GM19463 (cell line): Measurements from ENCODE around the gene RPL28.

Experiments used
- ATAC-seq: cut with Tn5 transposase; IDR thresholded peaks from one replicate; pipeline ENCODE4 v1.9.1; 2021; ENCODE audit warnings: mild to moderate bottlenecking, moderate library complexity; ENCODE audit not compliant: unreplicated experiment

Gene RPL28

DNA sequence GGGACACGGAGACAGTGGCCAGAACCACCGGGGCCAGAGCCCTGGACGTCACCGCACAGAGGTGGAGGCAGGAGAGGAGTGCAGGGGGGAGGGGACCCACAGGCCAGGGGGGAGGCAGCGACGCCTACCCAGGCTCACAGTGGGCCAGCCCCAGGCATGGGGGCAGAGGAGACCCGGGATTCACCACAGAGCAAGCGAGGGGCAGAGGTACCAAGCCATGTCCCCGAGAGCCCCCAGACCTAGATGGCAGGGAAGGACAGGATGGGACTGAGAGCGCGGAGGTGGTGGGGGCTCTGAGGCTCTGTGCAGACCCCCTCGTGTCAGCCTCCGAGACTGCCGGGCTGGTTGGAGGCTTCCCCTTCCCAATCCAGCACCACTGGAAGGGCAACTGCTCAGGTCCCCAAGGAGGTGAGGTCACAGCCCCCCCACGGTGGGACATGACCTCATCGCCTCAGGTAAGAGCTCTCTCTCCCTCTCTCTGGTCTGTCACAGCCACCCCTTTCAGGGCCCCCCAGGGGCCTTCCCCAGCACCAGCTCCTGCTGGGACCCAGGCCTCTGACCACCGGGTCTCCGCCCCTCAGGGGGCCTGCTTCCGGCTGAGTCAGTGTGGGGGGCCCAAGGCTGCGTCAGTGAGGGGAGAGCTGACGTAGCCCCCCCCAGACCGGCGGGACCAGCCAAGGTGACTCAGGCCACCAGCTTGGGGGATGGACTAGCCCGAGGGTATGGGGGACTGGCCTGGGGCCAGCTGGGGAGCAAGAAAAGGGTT lies 13.2 kb upstream of the RPL28 start:
- no peak for ATAC-seq

DNA sequence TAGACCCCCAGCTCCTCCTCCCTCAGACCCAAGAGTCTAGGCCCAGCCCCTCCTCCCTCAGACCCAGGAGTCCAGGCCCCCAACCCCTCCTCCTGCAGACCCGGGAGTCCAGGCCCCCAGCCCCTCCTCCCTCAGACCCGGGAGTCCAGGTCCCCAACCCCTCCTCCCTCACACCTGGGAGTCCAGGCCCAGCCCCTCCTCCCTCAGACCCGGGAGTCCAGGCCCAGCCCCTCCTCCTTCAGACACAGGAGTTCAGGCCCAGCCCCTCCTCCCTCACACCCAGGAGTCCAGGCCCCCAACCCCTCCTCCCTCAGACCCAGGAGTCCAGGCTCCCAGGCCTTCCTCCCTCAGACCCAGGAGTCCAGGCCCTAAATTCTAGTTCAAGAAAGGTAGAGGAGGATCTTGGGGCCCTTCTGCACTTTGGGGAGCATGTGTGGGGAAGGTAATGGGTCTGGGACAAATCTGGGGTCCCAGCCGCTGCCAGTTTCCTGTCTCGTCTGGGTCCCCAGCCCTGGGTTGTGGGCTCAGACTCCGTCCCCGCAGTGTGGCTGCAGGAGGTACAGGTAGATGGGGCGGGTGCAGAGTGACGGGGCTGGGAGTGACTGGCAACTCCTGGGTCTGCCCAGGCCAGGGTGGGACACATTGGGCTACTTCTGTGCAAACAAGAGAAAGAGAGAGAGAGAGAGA lies 12.3 kb upstream of the RPL28 start:
- ATAC-seq, result no peak

DNA sequence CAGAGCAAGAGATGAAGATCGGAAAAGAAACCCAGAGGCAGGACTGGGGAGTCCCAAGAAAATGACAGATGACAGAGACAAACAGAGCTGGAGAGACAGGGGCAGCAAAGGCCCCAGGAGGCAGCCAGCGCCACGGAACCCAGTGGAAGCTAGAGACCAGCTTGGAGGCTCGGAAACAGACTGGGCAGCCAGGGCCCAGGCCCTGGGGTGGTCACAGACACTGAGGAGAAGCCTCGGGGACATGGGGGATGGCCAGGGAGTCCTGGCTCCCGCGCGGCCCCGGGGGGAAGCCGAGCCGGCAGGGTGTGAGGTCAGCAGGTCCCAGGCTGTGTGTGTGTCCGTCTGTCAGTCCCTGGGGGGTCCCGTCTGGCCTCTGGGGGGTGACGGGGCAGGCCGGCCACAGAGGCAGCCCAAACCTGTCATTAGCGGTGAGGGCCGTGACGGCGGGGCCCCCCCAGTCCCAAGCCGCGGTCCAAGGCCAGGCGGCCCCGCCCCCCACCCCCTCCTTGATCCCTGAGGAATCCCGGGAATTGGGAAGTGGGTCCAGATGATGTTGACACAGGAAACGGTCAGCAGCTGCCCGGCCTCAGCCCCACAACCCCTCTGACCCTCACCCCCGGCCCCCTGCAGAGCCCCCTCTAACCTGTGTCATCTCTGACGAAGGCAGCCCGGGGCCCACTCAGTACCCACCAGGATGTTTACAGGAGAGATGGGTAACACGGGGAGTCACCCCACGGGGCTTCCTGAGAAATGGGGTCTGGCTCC lies 11.6 kb upstream of the RPL28 start:
- no peak for ATAC-seq

DNA sequence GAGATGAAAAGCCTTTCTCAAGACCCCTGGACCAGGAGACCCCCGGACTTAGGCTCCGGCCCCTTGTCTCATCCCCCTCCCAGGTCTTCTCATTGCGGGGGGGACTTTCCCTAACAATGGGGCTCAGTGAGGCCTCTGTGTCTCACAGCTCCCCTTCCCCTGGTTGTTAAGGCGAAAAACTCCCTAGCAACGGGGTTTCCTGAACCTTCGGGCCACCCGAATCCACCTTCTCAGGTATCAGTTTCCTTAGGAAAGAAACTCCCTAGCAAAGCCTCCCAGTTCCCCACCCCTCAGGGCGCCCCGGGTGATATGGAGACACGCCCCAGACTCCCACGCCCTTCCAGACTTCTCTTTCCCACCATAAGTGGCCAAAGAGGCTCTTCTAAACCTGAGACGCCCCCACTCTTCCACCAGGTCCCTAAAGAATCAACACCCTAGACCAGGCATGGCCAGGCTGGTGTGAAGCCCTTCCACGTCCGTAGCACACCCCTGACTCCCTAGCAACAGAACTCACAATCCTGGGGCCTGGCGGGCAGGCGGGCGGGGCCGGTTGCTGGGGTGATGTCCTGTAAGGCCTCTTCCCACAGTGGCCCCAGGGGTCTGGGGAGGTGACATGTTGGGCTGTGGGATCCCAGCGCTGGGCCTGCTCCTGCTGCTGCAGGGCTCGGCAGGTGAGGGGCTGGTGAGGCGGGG lies 9.3 kb upstream of the RPL28 start, which contains the start of gene TMEM190:
Gene TMEM190 (plus strand): TSS at position 586 of the 693 bp plus-strand sequence. CDS start 28 bp downstream, at position 614.
- ATAC-seq, result no peak

DNA sequence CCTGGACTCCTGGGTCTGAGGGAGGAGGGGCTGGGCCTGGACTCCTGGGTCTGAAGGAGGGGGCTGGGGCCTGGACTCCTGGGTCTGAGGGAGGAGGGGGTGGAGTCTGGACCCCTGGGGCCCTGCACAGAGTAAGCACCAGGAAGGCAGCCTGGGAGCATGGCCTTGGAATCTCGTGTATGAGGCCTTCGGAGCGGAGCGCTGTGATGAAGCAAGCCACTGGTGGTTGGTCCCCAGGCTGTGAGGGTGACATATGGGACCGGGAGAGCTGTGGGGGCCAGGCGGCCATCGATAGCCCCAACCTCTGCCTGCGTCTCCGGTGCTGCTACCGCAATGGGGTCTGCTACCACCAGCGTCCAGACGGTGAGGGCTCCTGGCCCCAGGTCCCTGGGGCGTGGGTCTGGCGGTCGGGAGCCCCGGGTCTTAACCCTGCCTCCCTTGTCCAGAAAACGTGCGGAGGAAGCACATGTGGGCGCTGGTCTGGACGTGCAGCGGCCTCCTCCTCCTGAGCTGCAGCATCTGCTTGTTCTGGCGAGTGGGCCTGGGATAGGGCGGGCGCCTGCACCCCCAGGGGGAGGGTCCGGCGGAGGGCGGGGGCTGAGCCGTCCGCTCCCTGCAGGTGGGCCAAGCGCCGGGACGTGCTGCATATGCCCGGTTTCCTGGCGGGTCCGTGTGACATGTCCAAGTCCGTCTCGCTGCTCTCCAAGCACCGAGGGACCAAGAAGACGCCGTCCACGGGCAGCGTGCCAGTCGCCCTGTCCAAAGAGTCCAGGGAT lies 8.2 kb upstream of the RPL28 start:
- ATAC-seq, result no peak

DNA sequence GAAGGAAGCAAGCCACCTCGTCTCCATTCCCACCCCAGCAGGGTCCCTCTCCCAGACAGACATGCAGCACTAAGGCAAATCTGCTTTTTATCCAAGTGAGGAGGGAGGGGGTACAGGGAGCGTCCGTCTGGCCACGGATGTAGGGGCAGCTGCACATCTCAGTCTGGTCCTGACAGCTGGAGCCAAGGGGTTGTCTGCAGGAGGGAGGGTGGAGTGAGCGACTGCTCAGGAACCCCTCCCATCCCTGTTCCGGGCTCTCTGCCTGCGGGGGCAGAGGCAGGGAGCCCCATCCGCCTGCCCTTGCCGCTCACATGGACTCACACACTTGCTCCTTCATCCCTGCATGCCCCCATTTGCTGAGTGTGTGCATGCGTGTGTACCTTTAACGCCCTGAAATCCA lies 6.6 kb upstream of the RPL28 start:
- ATAC-seq, result no peak

DNA sequence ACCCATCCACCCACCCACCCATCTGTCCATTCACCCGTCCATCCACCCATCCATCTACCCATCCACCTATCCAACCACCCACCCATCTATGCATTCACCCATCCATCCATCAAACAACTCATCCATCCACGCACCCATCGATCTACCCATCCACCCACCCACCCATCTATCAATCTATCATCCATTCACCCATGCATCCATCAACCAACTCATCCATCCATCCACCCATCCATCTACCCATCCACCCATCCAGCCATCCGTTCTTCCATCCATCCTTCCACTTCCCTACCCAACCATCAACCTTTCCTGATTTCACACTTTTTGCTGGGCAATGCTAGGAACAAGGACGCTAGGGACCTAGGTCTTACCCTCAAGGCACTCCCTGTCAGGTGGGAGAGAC lies 3.7 kb upstream of the RPL28 start:
- ATAC-seq, result no peak

DNA sequence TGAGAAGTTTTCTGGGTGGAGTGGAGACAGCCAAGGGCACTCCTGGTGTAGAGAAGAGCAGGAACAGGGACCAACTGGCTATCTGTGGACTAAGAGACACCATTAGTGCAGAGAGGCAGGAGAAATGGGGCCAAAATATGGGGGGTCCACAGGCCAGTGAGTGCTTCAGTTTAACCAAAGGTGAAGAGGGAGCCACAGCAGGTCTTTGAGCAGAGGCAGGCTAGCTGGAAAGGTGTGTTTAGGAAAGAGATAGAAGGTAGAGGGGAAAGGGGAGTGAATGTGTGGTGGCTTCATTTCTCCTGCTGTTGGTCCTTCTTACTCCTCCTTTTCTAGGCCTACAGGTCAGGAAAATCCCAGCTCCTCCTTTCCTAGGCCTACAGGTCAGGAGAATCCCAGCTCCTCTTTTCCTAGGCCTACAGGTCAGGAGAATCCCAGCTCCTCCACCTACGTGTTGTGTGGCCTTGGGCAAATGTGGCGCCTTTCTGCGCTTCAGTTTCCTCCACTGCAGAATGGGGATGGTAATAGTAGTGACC lies 3.1 kb upstream of the RPL28 start:
- ATAC-seq, result no peak

DNA sequence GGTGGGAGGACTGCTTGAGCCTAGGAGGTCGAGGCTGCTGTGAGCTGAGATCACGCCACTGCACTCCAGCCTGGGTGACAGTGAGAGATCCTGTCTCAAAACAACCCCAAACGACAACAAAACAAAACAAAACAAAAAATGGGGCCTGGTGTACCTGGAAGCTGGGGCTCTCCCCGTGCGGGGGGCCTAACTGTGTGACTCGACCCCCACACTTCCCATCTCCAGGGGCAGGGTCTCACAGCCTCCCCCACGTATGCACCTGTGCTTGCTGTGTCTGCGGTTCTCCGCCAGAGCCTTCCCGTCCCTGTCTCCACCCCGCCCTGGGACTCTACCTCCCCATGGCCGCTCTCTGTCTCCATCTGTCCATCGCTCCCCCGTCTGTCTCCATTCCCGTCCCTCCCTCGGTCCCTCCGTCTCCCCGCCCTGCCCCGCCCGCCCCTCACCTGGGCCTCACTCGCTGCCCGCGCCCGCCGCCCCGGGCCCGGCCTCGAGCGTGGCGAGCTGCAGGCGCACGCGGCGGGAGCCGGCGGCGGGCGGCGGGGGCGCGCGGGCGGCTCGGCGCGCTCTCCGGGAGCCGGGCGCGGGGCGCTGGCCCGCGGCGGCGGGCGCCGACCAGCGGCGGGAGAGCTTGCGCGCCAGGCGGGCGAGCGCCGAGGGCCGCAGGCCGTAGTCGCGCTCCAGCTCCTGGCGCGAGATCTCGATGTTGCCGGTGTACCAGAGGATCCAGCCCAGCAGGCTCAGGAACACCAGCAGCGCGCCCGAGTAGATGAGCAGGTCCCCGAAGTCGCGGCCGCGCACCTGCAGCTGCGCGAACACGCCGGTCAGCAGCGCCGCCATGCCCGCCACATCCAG lies 2.2 kb upstream of the RPL28 start:
- ATAC-seq, result no peak

DNA sequence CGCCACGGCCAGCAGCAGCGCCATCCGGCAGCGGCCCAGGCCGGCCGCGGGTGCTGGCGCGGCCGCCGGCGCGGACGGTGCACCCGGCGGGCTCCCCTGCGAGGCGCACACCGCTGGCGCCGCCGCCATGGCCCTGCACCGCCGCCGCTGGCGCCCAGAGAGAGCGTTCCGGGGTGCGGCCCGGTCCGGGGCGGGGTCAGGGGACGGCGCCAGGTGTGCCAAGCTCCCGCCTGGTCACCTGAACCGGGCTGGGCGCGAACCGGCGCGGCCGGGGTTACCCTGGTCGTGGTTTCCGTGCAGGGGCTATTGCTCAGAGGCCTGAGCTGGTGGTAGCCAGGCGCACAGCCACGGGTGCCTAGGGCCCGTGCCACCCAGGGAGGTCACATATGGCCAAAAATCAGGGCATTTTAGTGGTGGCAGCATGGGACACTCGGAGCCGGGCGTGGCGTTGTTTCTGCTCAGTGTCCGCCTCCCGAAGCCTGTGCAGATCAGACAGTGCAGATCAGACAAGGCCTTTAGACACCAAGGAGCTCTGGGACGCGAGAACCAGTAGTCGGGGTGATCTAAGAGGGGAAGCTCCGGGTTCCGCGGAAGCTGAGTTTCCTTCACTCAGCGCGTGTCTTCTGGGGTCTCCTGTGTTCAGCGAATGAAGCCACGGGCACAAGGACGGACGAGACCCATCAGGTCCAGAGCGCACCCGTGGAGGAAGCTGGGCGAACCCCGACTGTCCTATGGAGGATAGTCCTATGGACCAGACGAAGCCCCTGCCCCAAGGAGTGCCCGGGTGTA lies 1.4 kb upstream of the RPL28 start, which contains the start of gene TMEM238:
Gene TMEM238 (minus strand): TSS at position 162 of the 789 bp plus-strand sequence. CDS start 33 bp downstream, at position 129.
- ATAC-seq, result no peak

DNA sequence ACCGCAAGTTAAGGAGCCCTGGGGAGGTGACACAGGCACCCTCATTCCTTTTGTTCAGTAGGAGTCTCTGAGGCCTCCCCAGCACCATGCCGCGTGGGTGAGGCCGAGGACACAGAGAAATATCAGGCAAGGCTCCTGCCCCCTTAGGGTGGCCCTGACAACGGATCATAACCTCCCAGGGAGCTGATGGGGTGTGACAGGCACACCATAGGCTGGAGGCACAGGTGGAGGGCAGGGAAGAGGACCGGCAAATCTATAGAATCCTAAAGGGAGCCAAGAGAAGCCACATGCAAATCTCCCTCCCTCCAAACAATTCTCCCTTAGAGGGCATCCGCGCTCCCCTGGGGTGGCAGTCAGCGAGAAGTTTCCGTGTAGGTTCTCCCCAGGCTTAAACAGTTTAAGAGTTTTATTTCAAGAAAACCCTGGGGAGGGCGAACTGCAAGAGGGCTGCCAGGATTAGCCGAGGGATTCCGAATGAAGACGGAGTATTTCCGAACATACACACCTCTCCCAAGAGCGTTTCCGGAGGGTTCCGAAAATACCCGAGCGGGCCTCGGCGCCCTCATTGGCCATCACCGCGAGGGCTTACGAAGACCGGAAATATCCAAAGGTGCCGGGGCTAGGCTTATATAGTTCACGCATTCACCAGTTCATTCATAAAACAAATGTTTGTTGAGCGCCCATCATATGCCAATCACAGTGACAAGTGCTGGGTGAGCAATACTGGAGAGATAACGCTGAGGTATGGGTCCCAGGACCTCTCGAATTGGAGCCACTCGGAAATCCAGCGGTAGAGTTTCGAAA lies 610 bp upstream of the RPL28 start:
- ATAC-seq, result peak; percentile 46

DNA sequence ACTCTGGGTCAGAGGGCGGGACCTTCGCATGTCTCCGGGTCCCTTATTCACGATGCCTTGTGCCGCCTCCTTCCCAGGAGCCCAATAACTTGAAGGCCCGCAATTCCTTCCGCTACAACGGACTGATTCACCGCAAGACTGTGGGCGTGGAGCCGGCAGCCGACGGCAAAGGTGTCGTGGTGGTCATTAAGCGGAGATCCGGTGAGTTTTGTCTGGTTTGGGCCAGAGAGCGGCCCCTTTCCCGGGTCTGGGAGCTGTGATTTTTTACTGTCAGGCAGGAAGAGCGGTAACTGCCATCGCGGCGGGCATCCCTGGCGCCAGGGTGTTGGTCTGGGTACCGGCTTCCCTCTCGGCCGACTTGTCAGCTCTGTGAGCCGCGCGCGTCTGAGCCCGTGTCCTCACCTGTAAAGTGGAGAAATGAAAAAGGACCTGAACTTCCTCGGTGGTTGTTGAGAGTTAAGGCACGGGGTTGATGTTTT lies 800 bp downstream of the RPL28 start:
- ATAC-seq, result no peak

DNA sequence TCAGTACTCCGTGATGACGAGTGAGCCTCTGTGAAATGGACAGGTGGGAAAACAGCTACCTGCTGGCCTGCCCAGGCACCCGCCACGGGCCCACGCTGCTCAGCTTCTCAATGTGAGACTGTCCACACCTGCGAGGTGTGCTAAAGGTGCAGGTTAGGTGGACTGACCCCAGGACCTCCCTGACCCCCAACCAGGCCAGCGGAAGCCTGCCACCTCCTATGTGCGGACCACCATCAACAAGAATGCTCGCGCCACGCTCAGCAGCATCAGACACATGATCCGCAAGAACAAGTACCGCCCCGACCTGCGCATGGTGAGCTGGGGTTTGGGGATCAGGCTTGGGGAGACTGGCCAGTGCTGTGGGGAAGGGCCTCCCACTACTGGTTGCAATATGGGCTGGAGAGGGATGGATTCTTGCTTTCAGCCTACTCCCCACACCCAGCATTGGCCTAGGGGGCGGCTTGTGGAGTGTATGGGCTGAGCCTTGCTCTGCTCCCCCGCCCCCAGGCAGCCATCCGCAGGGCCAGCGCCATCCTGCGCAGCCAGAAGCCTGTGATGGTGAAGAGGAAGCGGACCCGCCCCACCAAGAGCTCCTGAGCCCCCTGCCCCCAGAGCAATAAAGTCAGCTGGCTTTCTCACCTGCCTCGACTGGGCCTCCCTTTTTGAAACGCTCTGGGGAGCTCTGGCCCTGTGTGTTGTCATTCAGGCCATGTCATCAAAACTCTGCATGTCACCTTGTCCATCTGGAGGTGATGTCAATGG lies 2.2 kb downstream of the RPL28 start:
- ATAC-seq, result no peak

DNA sequence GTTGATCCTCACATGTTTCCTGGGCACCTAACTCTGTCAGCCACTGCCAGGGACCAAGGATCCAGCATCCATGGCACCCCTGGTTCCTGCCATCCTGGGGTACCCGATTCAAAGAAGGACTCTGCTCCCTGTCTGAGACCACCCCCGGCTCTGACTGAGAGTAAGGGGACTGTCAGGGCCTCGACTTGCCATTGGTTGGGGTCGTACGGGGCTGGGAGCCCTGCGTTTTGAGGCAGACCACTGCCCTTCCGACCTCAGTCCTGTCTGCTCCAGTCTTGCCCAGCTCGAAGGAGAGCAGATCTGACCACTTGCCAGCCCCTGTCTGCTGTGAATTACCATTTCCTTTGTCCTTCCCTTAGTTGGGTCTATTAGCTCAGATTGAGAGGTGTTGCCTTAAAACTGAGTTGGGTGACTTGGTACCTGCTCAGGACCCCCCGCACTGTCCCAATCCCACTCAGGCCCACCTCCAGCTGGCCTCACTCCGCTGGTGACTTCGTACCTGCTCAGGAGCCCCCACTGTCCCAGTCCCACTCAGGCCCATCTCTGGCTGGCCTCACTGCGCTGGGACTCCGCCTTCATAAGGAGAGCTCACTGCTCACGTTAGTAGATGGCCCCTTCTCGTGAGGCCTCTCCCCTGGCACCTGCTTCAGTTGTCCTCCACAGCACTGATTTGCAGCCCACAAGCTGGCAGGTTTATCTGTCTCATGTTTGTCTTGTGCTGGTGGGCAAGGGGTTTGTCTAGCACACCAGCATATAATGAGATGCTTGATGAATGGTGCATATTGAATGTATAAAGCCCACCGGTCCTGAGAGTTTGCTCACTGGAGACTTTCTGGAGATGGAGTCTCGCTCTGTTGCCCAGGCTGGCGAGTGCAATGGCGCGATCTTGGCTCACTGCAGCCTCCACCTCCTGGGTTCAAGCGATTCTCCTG lies 3.9 kb downstream of the RPL28 start:
- no peak for ATAC-seq

DNA sequence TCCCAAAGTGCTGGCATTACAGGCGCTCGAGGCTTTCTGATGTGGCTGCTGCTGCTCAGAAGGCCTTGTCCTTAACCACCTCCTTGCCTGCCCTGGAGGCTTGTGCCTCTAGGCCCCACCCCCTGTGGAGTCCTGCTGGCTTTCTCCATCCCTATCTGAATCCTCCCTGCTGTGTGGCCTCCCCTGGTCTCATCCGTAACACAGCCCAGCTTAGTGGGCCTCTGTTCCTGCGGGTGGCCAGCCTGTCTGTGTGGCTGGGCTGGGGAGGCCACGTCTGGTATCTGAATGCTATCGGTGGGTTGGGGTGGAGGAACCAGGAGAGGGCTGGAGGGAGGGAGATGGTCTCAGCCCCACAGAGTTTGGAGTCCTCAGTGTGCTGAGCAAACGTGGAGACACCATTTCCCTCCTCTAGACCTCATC lies 4.7 kb downstream of the RPL28 start:
- ATAC-seq, result no peak
